Adrenal gland (tissue), 5 donors: Measurements from ENCODE around the gene TTLL11.

Experiments
- CTCF ChIP-seq, 6 experiments: fragments of 450-650 bp in 4 of 6; fragments of 200-600 bp in 2 of 6; sonication (generic) in 1 of 6; IDR thresholded peaks; 1 replicate in 5 of 6; 2 replicates in 1 of 6; pipeline versions ENCODE4 v1.5.1 to v1.8.0; 2016 to 2021; ENCODE audit warnings: antibody characterized with exemption in 6 of 6, mild to moderate bottlenecking in 2 of 6, moderate library complexity in 1 of 6
- POLR2A ChIP-seq, 2 donors: fragments of 450-650 bp; IDR thresholded peaks; one replicate each; pipeline ENCODE4 v1.6.1; 2017; ENCODE audit warnings: antibody characterized with exemption in 2 of 2, mild to moderate bottlenecking in 2 of 2, moderate library complexity in 1 of 2
- donor health status: DM: no; HTN: no; CAD: no.

GRCh38 chr9:121987314-121987713, 105.8 kb downstream of the TTLL11 start:
- TF ChIP-seq POLR2A (IDR thresholded peaks at IDR 0.05) (no peak), CTCF (IDR thresholded peaks at IDR 0.05) (no peak)
